ENCODE data around the gene CALML5.

DNA sequence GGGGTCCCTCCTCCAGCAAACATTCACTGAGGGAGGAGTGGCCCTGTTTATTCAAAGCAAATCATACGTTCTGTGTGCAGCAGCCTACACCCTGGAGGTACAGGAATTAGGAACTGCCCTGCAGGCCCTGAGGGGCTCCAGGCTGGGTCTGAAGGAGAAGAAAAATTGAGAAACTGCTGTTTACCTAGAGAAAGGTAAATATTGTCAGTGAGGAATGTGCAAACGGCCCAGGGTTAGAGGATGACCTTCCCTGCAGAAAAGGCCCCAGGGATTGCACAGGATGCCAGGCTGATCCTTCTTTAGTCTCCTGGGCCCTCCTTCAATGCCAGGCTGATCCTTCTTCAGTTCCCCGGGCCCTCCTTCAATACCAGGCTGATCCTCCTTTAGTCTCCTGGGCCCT, 5.7 kb downstream of the CALML5 start:
- TF ChIP-seq SMC3 (IDR thresholded peaks at IDR 0.05; ENCODE audit: low read depth, low read length) (no peak), CTCF (conservative IDR thresholded peaks at IDR 0.05; ENCODE audit: low read depth, low read length) (no peak), ELK1 (IDR thresholded peaks at IDR 0.05; ENCODE audit: borderline replicate concordance, low read depth, low read length) (no peak), RCOR1 (IDR thresholded peaks at IDR 0.05; ENCODE audit: insufficient replicate concordance, low read length) (no peak), RFX5 (IDR thresholded peaks at IDR 0.05; ENCODE audit: low read depth, low read length) (no peak), POLR2A (IDR thresholded peaks at IDR 0.05; ENCODE audit: low read depth, low read length) (no peak), RAD21 (IDR thresholded peaks at IDR 0.05; ENCODE audit: low read length) (no peak), MAFK (IDR thresholded peaks at IDR 0.05; ENCODE audit: low read depth, low read length) (no peak), CEBPB (IDR thresholded peaks at IDR 0.05; ENCODE audit: low read depth, low read length) (no peak)
- TF ChIP-seq, protein P1, sequence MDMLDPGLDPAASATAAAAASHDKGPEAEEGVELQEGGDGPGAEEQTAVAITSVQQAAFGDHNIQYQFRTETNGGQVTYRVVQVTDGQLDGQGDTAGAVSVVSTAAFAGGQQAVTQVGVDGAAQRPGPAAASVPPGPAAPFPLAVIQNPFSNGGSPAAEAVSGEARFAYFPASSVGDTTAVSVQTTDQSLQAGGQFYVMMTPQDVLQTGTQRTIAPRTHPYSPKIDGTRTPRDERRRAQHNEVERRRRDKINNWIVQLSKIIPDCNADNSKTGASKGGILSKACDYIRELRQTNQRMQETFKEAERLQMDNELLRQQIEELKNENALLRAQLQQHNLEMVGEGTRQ (IDR thresholded peaks at IDR 0.05; ENCODE audit: low read depth, low read length): no peak

All from IMR-90 (cell line).